GM12892 (cell line): ENCODE results near the gene SLC37A1.

Source experiments
- POLR2A ChIP-seq: IDR thresholded peaks from 2 replicates; pipeline ENCODE4 v1.6.1; 2011; ENCODE audit warnings: low read depth, low read length, control low read depth
- POLR2AphosphoS5 ChIP-seq: IDR thresholded peaks from 2 replicates; pipeline ENCODE4 v1.6.1; 2011; ENCODE audit warnings: low read depth, low read length, control low read depth

DNA sequence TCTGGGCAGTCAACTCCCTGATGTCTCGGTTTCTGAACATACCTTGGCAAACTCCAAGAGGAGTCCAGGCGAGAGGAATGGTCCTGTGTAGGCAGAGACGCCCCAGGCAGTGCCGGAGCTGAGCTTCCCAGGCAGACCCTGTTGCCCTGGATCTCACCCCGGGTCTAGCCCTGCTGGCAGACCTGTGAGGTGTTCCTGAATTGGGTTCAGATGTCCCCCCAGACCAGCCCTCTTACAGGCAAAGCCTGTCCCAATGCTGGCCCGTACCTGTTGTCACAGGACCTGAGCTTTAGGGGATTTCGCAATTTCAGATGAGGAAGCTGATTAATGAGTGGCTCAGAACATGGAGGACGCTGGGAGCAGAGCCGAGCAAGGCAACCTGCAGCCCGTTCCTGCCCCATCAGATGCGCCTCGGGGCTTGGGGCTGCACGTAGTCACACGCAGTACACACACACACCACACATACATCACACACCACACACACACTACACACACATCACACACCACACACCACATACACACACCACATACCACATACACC is 101.2 kb downstream of the SLC37A1 start:
- TF ChIP-seq POLR2A (no peak), POLR2AphosphoS5 (no peak)
